Measurements from ENCODE around the gene CA6.
A peak's percentile ranks its signal among the peaks of the same experiment; 100 is the strongest.
"Not testable (repeated sequence)": the region's sequence is repeated elsewhere in the genome, so short reads cannot be mapped to it uniquely, and the experiment has no call there.

Gene CA6

GRCh38 chr1:8989061-8989460 is 43.4 kb downstream of the CA6 start:
- Histone ChIP-seq H3K4me1 (ENCODE audit: control insufficient read depth, low read depth, low read length) (no peaks in the 10 kb centered on the region), H3K27me3 (ENCODE audit: insufficient read depth, low read length, poor library complexity) (no peaks in the 10 kb centered on the region), H2BK120ac (ENCODE audit: low read depth, low read length) (no peak overlapping the region), H3K4ac (ENCODE audit: low read depth, low read length) (no peak overlapping the region), H3K18ac (ENCODE audit: low read length) (no peak overlapping the region), H2BK15ac (replicated peaks; ENCODE audit: low read depth) (no peak overlapping the region), H3K23ac (ENCODE audit: low read length) (no peak overlapping the region), H4K8ac (ENCODE audit: low read depth, low read length) (no peak overlapping the region), H3K36me3 (ENCODE audit: control insufficient read depth, insufficient read depth, low read length) (no peaks in the 10 kb centered on the region), H3K9ac (ENCODE audit: low read length) (no peak overlapping the region), H3K56ac (ENCODE audit: low read length) (no peak overlapping the region), H3K27ac (ENCODE audit: low read depth, low read length) (no peak overlapping the region), H3K4me3 (ENCODE audit: low read length) (no peak overlapping the region), H2BK5ac (ENCODE audit: low read length) (no peak overlapping the region), H4K5ac (ENCODE audit: low read length) (no peak overlapping the region), H2AK5ac (ENCODE audit: low read length) (no peak overlapping the region), H3K79me2 (ENCODE audit: control insufficient read depth, insufficient read depth, low read length) (no peaks in the 10 kb centered on the region), H3K79me1 (ENCODE audit: low read length) (no peaks in the 10 kb centered on the region), H3K4me2 (ENCODE audit: low read length) (no peak overlapping the region)
- DNase-seq, result no peak
- WGBS (ENCODE audit: extremely low coverage, insufficient coverage, low lambda C conversion rate), result no CpG with 5 or more reads among the region's 11 CpGs

GRCh38 chr1:8989821-8990220 is 44.2 kb downstream of the CA6 start:
- Histone ChIP-seq H4K8ac (ENCODE audit: low read depth, low read length) (no peak overlapping the region), H2BK120ac (ENCODE audit: low read depth, low read length) (no peak overlapping the region), H3K9ac (ENCODE audit: low read length) (no peak overlapping the region), H4K5ac (ENCODE audit: low read length) (no peak overlapping the region), H2AK5ac (ENCODE audit: low read length) (no peak overlapping the region), H3K79me2 (ENCODE audit: control insufficient read depth, insufficient read depth, low read length) (no peaks in the 10 kb centered on the region), H2BK5ac (ENCODE audit: low read length) (no peak overlapping the region), H3K4ac (ENCODE audit: low read depth, low read length) (no peak overlapping the region), H3K27me3 (ENCODE audit: insufficient read depth, low read length, poor library complexity) (no peaks in the 10 kb centered on the region), H3K4me2 (ENCODE audit: low read length) (no peak overlapping the region), H3K79me1 (ENCODE audit: low read length) (no peaks in the 10 kb centered on the region), H3K36me3 (ENCODE audit: control insufficient read depth, insufficient read depth, low read length) (no peaks in the 10 kb centered on the region), H3K56ac (ENCODE audit: low read length) (no peak overlapping the region), H3K4me3 (ENCODE audit: low read length) (no peak overlapping the region), H3K18ac (ENCODE audit: low read length) (no peak overlapping the region), H3K23ac (ENCODE audit: low read length) (no peak overlapping the region), H3K27ac (ENCODE audit: low read depth, low read length) (no peak overlapping the region), H2BK15ac (replicated peaks; ENCODE audit: low read depth) (no peak overlapping the region), H3K4me1 (ENCODE audit: control insufficient read depth, low read depth, low read length) (no peaks in the 10 kb centered on the region)
- peak; percentile 33 for DNase-seq
- no CpG with 5 or more reads among the region's 4 CpGs for WGBS (ENCODE audit: extremely low coverage, insufficient coverage, low lambda C conversion rate)

GRCh38 chr1:8992936-8993687 is 47.4 kb downstream of the CA6 start:
- Histone ChIP-seq H3K27me3 (ENCODE audit: insufficient read depth, low read length, poor library complexity) (no peaks in the 10 kb centered on the region), H3K4me1 (ENCODE audit: control insufficient read depth, low read depth, low read length) (no peaks in the 10 kb centered on the region), H3K4ac (ENCODE audit: low read depth, low read length) (no peak overlapping the region), H3K56ac (ENCODE audit: low read length) (no peak overlapping the region), H2BK5ac (ENCODE audit: low read length) (no peak overlapping the region), H3K4me3 (ENCODE audit: low read length) (no peak overlapping the region), H3K79me2 (ENCODE audit: control insufficient read depth, insufficient read depth, low read length) (no peaks in the 10 kb centered on the region), H3K4me2 (ENCODE audit: low read length) (no peak overlapping the region), H4K5ac (ENCODE audit: low read length) (no peak overlapping the region), H3K18ac (ENCODE audit: low read length) (no peak overlapping the region), H4K8ac (ENCODE audit: low read depth, low read length) (no peak overlapping the region), H3K23ac (ENCODE audit: low read length) (no peak overlapping the region), H3K79me1 (ENCODE audit: low read length) (no peaks in the 10 kb centered on the region), H2AK5ac (ENCODE audit: low read length) (no peak overlapping the region), H2BK15ac (replicated peaks; ENCODE audit: low read depth) (no peak overlapping the region), H2BK120ac (ENCODE audit: low read depth, low read length) (no peak overlapping the region), H3K36me3 (ENCODE audit: control insufficient read depth, insufficient read depth, low read length) (no peaks in the 10 kb centered on the region), H3K9ac (ENCODE audit: low read length) (no peak overlapping the region), H3K27ac (ENCODE audit: low read depth, low read length) (no peak overlapping the region)
- no CpG with 5 or more reads among the region's 8 CpGs for WGBS (ENCODE audit: extremely low coverage, insufficient coverage, low lambda C conversion rate)
- DNase-seq, result no peak

- no CpG with 5 or more reads among the region's 13 CpGs for WGBS (ENCODE audit: extremely low coverage, insufficient coverage, low lambda C conversion rate)
- not testable (repeated sequence) for H4K5ac ChIP-seq (ENCODE audit: low read length); H3K36me3 ChIP-seq (ENCODE audit: control insufficient read depth, insufficient read depth, low read length); H3K79me1 ChIP-seq (ENCODE audit: low read length); H3K4me3 ChIP-seq (ENCODE audit: low read length); H3K56ac ChIP-seq (ENCODE audit: low read length); H3K79me2 ChIP-seq (ENCODE audit: control insufficient read depth, insufficient read depth, low read length); H3K23ac ChIP-seq (ENCODE audit: low read length); H3K27ac ChIP-seq (ENCODE audit: low read depth, low read length); H2AK5ac ChIP-seq (ENCODE audit: low read length); H4K8ac ChIP-seq (ENCODE audit: low read depth, low read length); H3K4ac ChIP-seq (ENCODE audit: low read depth, low read length); H2BK120ac ChIP-seq (ENCODE audit: low read depth, low read length); DNase-seq; H2BK15ac ChIP-seq (replicated peaks; ENCODE audit: low read depth); H3K27me3 ChIP-seq (ENCODE audit: insufficient read depth, low read length, poor library complexity); H3K9ac ChIP-seq (ENCODE audit: low read length); H3K4me2 ChIP-seq (ENCODE audit: low read length); H3K18ac ChIP-seq (ENCODE audit: low read length); H3K4me1 ChIP-seq (ENCODE audit: control insufficient read depth, low read depth, low read length); H2BK5ac ChIP-seq (ENCODE audit: low read length)
Observed at GRCh38 chr1:8993962-8994675, 48.5 kb downstream of the CA6 start.

GRCh38 chr1:9001534-9002214 is 56.0 kb downstream of the CA6 start:
- H3K9ac ChIP-seq (ENCODE audit: low read length); DNase-seq; H3K4me2 ChIP-seq (ENCODE audit: low read length); H3K27me3 ChIP-seq (ENCODE audit: insufficient read depth, low read length, poor library complexity); H2BK120ac ChIP-seq (ENCODE audit: low read depth, low read length); H3K56ac ChIP-seq (ENCODE audit: low read length); H4K8ac ChIP-seq (ENCODE audit: low read depth, low read length); H3K4ac ChIP-seq (ENCODE audit: low read depth, low read length); H3K23ac ChIP-seq (ENCODE audit: low read length); H2AK5ac ChIP-seq (ENCODE audit: low read length); H3K79me2 ChIP-seq (ENCODE audit: control insufficient read depth, insufficient read depth, low read length); H3K4me1 ChIP-seq (ENCODE audit: control insufficient read depth, low read depth, low read length); H3K36me3 ChIP-seq (ENCODE audit: control insufficient read depth, insufficient read depth, low read length); H3K18ac ChIP-seq (ENCODE audit: low read length); H3K4me3 ChIP-seq (ENCODE audit: low read length); H2BK15ac ChIP-seq (replicated peaks; ENCODE audit: low read depth); H3K79me1 ChIP-seq (ENCODE audit: low read length); H3K27ac ChIP-seq (ENCODE audit: low read depth, low read length); H4K5ac ChIP-seq (ENCODE audit: low read length); H2BK5ac ChIP-seq (ENCODE audit: low read length): not testable (repeated sequence)
- WGBS (ENCODE audit: extremely low coverage, insufficient coverage, low lambda C conversion rate), result no CpG with 5 or more reads among the region's 13 CpGs

All from mesendoderm (in vitro differentiated cells).